GM23338 (cell line): Measurements from ENCODE around the gene ZNF516. TPM values are rescaled to one million over a fixed set of nuclear protein-coding genes. Genes with fewer than 3 reads are reported as not detected.

Source experiments
- ATAC-seq: fragments of 200-7000 bp; cut with Tn5 transposase; 3 replicates; pipeline ENCODE4 v1.9.1; 2020
- DNase-seq: peaks from one replicate; pipeline ENCODE4 v3.0.0-alpha.2; 2015; ENCODE audit warnings: low spot score
- H2AFZ ChIP-seq: fragments of 200-600 bp; sonication (generic); 2 replicates; pipeline ENCODE4 v1.8.0; 2016; ENCODE audit warnings: antibody characterized with exemption, mild to moderate bottlenecking, moderate library complexity
- H3F3A ChIP-seq: fragments of 200-600 bp; sonication (generic); replicated peaks from 2 replicates; pipeline ENCODE4 v1.8.0; 2017; ENCODE audit warnings: antibody characterized with exemption, mixed run types, low read depth
- H3K27ac ChIP-seq: fragments of 200-600 bp; sonication (generic); 2 replicates; pipeline ENCODE4 v1.6.1; 2016; ENCODE audit warnings: low read depth
- H3K27me3 ChIP-seq: fragments of 200-600 bp; sonication (generic); 2 replicates; pipeline ENCODE4 v1.8.0; 2016; ENCODE audit warnings: mild to moderate bottlenecking, mixed run types, moderate library complexity; ENCODE audit not compliant: insufficient read depth
- H3K36me3 ChIP-seq: fragments of 200-600 bp; sonication (generic); 2 replicates; pipeline ENCODE4 v1.8.0; 2016; ENCODE audit warnings: mild to moderate bottlenecking; ENCODE audit not compliant: insufficient read depth
- H3K4me1 ChIP-seq: fragments of 200-600 bp; sonication (generic); 2 replicates; pipeline ENCODE4 v1.8.0; 2016; ENCODE audit warnings: mild to moderate bottlenecking, moderate library complexity; ENCODE audit not compliant: insufficient read depth
- H3K4me2 ChIP-seq: fragments of 200-600 bp; sonication (generic); 2 replicates; pipeline ENCODE4 v1.7.1; 2017; ENCODE audit warnings: mixed run types
- H3K4me3 ChIP-seq: fragments of 200-600 bp; sonication (generic); 2 replicates; pipeline ENCODE4 v1.6.1; 2016; ENCODE audit warnings: mixed run types
- H3K79me2 ChIP-seq: fragments of 200-600 bp; sonication (generic); replicated peaks from 2 replicates; pipeline ENCODE4 v1.8.0; 2017; ENCODE audit warnings: mild to moderate bottlenecking; ENCODE audit not compliant: insufficient read depth
- H3K9me2 ChIP-seq: fragments of 200-600 bp; sonication (generic); 2 replicates; pipeline ENCODE4 v1.8.0; 2017; ENCODE audit not compliant: insufficient read depth
- H4K20me1 ChIP-seq: fragments of 200-600 bp; sonication (generic); replicated peaks from 2 replicates; pipeline ENCODE4 v1.8.0; 2017; ENCODE audit warnings: mild to moderate bottlenecking; ENCODE audit not compliant: insufficient read depth
- H3K27ac Mint-ChIP-seq: 2 replicates; pipeline ENCODE4 v1.8.0; 2020; ENCODE audit warnings: inconsistent platforms, mild to moderate bottlenecking, moderate library complexity, mixed read lengths
- H3K27me3 Mint-ChIP-seq: 3 replicates; pipeline ENCODE4 v1.8.0; 2022; ENCODE audit warnings: low read depth, mild to moderate bottlenecking, moderate library complexity, mixed read lengths, inconsistent platforms; ENCODE audit not compliant: insufficient read depth, poor library complexity
- H3K36me3 Mint-ChIP-seq: 3 replicates; pipeline ENCODE4 v1.8.0; 2021; ENCODE audit warnings: low read depth, mild to moderate bottlenecking, inconsistent platforms, moderate library complexity, mixed read lengths
- H3K4me1 Mint-ChIP-seq: 3 replicates; pipeline ENCODE4 v1.8.0; 2020; ENCODE audit warnings: mild to moderate bottlenecking, inconsistent platforms, mixed read lengths
- H3K4me3 Mint-ChIP-seq: 3 replicates; pipeline ENCODE4 v1.8.0; 2021; ENCODE audit warnings: moderate library complexity, mild to moderate bottlenecking, inconsistent platforms, mixed read lengths
- H3K9me3 Mint-ChIP-seq: 3 replicates; pipeline ENCODE4 v1.8.0; 2020; ENCODE audit warnings: moderate library complexity, mild to moderate bottlenecking, inconsistent platforms, mixed read lengths
- CREB1 ChIP-seq: fragments of 250-450 bp; sonication (Bioruptor Pico); IDR thresholded peaks from 2 replicates; pipeline ENCODE4 v1.5.0; 2020; ENCODE audit warnings: low read depth, mild to moderate bottlenecking, moderate library complexity
- EZH2 ChIP-seq: fragments of 200-600 bp; sonication (generic); IDR thresholded peaks from one replicate; pipeline ENCODE4 v1.8.0; 2017; ENCODE audit warnings: antibody characterized with exemption, mild to moderate bottlenecking, low read depth; ENCODE audit not compliant: unreplicated experiment
- EZH2phosphoT487 ChIP-seq: fragments of 200-600 bp; sonication (generic); IDR thresholded peaks from one replicate; pipeline ENCODE4 v1.8.1; 2018; ENCODE audit warnings: antibody characterized with exemption; ENCODE audit not compliant: unreplicated experiment
- JUNB ChIP-seq: IDR thresholded peaks from one replicate; pipeline ENCODE4 v1.6.1; 2016; ENCODE audit warnings: antibody characterized with exemption; ENCODE audit not compliant: unreplicated experiment
- NANOG ChIP-seq: IDR thresholded peaks from 2 replicates; pipeline ENCODE4 v1.6.1; 2016; ENCODE audit warnings: antibody characterized with exemption, borderline replicate concordance
- POLR2AphosphoS5 ChIP-seq: IDR thresholded peaks from 2 replicates; pipeline ENCODE4 v1.6.1; 2016; ENCODE audit warnings: antibody characterized with exemption, low read depth
- STAT1 ChIP-seq: IDR thresholded peaks from one replicate; pipeline ENCODE4 v1.6.1; 2016; ENCODE audit warnings: antibody characterized with exemption; ENCODE audit not compliant: unreplicated experiment
- ZNF114 ChIP-seq: fragments of 250-450 bp; sonication (Bioruptor Pico); IDR thresholded peaks from 2 replicates; pipeline ENCODE4 v1.5.0; 2020; ENCODE audit warnings: mild to moderate bottlenecking, moderate library complexity
- ZNF331 ChIP-seq: fragments of 250-450 bp; sonication (Bioruptor Pico); IDR thresholded peaks from 2 replicates; pipeline ENCODE4 v1.5.0; 2020; ENCODE audit warnings: low read depth, mild to moderate bottlenecking, moderate library complexity
- polyA plus RNA-seq: library from polyadenylated mRNA; unstranded; fragments of >200 nt; fragmentation: Nextera tagmentation; extraction: Ambion mirVana; gene quantifications from 2 replicates; pipeline ENCODE4 v1.2.1, GENCODE V29; 2016
- total RNA-seq: library from RNA; depleted of rRNA; stranded (reverse); fragments of >200 nt; shearing (Covaris generic); gene quantifications from 2 replicates; pipeline ENCODE4 v1.2.3, GENCODE V29; 2014
- TF ChIP-seq, protein P1 (sequence below): IDR thresholded peaks from one replicate; pipeline ENCODE4 v1.6.1; 2018; ENCODE audit warnings: antibody characterized with exemption; ENCODE audit not compliant: unreplicated experiment
- TF ChIP-seq, protein P2 (sequence below): fragments of 250-450 bp; sonication (Bioruptor Pico); IDR thresholded peaks from 2 replicates; pipeline ENCODE4 v1.5.0; 2020; ENCODE audit warnings: mild to moderate bottlenecking, moderate library complexity
- TF ChIP-seq, protein P3 (sequence below): IDR thresholded peaks from 2 replicates; pipeline ENCODE4 v1.6.1; 2016; ENCODE audit warnings: antibody characterized with exemption
- TF ChIP-seq, protein P4 (sequence below), 2 experiments: fragments of 200-600 bp in 1 of 2; sonication (generic) in 1 of 2; conservative IDR thresholded peaks; 2 replicates each; pipeline versions ENCODE4 v1.5.1 to v1.6.1; 2016 to 2017; ENCODE audit warnings: antibody characterized with exemption in 2 of 2, low read depth in 2 of 2, mild to moderate bottlenecking in 2 of 2, moderate library complexity in 1 of 2

The ZNF516 gene
- total and polyA plus RNA-seq, 2 experiments from 2014 or later = 11.9 to 24.2 TPM

DNA sequence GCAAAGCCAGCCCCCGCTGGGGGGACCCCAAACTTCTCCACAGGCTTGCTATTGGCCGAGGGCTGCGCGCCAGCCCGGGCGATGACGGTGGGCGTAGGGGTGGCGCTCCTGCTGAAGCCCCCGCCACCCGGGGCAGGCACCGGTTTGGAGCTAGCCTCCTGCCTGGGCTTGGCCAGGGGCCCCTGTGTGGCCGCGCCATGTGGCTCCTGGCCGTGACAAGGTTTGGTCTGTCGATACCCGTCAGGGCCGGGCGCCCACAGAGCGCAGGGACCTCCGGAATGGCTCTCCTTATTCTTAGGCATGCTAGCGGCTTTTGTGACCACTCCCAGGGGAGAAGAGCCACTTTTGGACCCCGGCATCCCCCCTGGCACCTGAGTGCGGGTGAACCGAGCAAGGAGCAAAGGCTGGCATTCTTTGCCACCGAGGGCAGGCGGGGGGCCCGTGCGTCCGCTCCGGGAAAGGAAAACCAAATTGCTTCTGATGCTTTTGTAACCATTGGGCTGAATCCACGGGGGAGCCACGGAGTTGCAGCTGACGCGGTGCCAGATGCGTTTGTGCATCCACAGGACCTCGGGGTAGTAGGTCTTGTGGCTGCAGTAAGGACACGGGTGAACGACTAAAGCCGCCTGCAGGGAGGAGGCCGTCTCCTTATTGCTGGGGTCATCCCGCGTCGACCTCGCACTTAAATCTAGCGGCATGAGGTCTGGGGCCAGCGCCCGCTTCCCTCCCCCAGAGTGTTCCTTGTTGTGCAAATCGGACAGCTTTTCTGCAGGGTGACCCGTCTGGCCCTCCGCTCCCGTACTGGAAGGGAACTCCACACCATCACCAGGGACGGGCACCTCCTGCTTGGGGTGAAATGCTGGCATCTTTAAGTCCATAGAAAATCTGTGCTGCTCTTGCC lies 115.6 kb downstream of the ZNF516 start:
- Mint-ChIP-seq H3K4me3 (no peak overlapping the region), H3K9me3 (no peaks in the 10 kb centered on the region), H3K27me3 (peaks cover 12% of the 10 kb centered on the region), H3K4me1 (peaks cover 11% of the 10 kb centered on the region), H3K36me3 (peaks cover 16% of the 10 kb centered on the region), H3K27ac (no peak overlapping the region)
- Histone ChIP-seq H3K9me2 (no peaks in the 10 kb centered on the region), H3K36me3 (no peaks in the 10 kb centered on the region), H3K27me3 (no peaks in the 10 kb centered on the region), H3K4me3 (no peak overlapping the region), H3K27ac (no peak overlapping the region), H3K79me2 (no peaks in the 10 kb centered on the region), H4K20me1 (no peaks in the 10 kb centered on the region), H3K4me1 (no peaks in the 10 kb centered on the region), H3K4me2 (no peak overlapping the region), H3F3A (no peaks in the 10 kb centered on the region), H2AFZ (no peak overlapping the region)
- ATAC-seq = no peak
- DNase-seq = no peak
- TF ChIP-seq POLR2AphosphoS5 (no peak), EZH2phosphoT487 (no peak), CREB1 (no peak), EZH2 (no peak), JUNB (no peak), ZNF331 (CRISPR knock-in tag) (no peak), NANOG (no peak), ZNF114 (CRISPR knock-in tag) (no peak), STAT1 (no peak)
- TF ChIP-seq, protein P1, sequence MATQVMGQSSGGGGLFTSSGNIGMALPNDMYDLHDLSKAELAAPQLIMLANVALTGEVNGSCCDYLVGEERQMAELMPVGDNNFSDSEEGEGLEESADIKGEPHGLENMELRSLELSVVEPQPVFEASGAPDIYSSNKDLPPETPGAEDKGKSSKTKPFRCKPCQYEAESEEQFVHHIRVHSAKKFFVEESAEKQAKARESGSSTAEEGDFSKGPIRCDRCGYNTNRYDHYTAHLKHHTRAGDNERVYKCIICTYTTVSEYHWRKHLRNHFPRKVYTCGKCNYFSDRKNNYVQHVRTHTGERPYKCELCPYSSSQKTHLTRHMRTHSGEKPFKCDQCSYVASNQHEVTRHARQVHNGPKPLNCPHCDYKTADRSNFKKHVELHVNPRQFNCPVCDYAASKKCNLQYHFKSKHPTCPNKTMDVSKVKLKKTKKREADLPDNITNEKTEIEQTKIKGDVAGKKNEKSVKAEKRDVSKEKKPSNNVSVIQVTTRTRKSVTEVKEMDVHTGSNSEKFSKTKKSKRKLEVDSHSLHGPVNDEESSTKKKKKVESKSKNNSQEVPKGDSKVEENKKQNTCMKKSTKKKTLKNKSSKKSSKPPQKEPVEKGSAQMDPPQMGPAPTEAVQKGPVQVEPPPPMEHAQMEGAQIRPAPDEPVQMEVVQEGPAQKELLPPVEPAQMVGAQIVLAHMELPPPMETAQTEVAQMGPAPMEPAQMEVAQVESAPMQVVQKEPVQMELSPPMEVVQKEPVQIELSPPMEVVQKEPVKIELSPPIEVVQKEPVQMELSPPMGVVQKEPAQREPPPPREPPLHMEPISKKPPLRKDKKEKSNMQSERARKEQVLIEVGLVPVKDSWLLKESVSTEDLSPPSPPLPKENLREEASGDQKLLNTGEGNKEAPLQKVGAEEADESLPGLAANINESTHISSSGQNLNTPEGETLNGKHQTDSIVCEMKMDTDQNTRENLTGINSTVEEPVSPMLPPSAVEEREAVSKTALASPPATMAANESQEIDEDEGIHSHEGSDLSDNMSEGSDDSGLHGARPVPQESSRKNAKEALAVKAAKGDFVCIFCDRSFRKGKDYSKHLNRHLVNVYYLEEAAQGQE = no peak
- TF ChIP-seq, protein P2, sequence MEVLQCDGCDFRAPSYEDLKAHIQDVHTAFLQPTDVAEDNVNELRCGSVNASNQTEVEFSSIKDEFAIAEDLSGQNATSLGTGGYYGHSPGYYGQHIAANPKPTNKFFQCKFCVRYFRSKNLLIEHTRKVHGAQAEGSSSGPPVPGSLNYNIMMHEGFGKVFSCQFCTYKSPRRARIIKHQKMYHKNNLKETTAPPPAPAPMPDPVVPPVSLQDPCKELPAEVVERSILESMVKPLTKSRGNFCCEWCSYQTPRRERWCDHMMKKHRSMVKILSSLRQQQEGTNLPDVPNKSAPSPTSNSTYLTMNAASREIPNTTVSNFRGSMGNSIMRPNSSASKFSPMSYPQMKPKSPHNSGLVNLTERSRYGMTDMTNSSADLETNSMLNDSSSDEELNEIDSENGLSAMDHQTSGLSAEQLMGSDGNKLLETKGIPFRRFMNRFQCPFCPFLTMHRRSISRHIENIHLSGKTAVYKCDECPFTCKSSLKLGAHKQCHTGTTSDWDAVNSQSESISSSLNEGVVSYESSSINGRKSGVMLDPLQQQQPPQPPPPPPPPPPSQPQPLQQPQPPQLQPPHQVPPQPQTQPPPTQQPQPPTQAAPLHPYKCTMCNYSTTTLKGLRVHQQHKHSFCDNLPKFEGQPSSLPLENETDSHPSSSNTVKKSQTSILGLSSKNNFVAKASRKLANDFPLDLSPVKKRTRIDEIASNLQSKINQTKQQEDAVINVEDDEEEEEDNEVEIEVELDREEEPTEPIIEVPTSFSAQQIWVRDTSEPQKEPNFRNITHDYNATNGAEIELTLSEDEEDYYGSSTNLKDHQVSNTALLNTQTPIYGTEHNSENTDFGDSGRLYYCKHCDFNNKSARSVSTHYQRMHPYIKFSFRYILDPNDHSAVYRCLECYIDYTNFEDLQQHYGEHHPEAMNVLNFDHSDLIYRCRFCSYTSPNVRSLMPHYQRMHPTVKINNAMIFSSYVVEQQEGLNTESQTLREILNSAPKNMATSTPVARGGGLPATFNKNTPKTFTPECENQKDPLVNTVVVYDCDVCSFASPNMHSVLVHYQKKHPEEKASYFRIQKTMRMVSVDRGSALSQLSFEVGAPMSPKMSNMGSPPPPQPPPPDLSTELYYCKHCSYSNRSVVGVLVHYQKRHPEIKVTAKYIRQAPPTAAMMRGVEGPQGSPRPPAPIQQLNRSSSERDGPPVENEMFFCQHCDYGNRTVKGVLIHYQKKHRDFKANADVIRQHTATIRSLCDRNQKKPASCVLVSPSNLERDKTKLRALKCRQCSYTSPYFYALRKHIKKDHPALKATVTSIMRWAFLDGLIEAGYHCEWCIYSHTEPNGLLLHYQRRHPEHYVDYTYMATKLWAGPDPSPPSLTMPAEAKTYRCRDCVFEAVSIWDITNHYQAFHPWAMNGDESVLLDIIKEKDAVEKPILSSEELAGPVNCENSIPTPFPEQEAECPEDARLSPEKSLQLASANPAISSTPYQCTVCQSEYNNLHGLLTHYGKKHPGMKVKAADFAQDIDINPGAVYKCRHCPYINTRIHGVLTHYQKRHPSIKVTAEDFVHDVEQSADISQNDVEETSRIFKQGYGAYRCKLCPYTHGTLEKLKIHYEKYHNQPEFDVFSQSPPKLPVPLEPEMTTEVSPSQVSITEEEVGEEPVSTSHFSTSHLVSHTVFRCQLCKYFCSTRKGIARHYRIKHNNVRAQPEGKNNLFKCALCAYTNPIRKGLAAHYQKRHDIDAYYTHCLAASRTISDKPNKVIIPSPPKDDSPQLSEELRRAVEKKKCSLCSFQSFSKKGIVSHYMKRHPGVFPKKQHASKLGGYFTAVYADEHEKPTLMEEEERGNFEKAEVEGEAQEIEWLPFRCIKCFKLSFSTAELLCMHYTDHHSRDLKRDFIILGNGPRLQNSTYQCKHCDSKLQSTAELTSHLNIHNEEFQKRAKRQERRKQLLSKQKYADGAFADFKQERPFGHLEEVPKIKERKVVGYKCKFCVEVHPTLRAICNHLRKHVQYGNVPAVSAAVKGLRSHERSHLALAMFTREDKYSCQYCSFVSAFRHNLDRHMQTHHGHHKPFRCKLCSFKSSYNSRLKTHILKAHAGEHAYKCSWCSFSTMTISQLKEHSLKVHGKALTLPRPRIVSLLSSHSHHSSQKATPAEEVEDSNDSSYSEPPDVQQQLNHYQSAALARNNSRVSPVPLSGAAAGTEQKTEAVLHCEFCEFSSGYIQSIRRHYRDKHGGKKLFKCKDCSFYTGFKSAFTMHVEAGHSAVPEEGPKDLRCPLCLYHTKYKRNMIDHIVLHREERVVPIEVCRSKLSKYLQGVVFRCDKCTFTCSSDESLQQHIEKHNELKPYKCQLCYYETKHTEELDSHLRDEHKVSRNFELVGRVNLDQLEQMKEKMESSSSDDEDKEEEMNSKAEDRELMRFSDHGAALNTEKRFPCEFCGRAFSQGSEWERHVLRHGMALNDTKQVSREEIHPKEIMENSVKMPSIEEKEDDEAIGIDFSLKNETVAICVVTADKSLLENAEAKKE (CRISPR knock-in tag) = no peak
- TF ChIP-seq, protein P3, sequence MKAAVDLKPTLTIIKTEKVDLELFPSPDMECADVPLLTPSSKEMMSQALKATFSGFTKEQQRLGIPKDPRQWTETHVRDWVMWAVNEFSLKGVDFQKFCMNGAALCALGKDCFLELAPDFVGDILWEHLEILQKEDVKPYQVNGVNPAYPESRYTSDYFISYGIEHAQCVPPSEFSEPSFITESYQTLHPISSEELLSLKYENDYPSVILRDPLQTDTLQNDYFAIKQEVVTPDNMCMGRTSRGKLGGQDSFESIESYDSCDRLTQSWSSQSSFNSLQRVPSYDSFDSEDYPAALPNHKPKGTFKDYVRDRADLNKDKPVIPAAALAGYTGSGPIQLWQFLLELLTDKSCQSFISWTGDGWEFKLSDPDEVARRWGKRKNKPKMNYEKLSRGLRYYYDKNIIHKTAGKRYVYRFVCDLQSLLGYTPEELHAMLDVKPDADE = no peak
- TF ChIP-seq, protein P4, sequence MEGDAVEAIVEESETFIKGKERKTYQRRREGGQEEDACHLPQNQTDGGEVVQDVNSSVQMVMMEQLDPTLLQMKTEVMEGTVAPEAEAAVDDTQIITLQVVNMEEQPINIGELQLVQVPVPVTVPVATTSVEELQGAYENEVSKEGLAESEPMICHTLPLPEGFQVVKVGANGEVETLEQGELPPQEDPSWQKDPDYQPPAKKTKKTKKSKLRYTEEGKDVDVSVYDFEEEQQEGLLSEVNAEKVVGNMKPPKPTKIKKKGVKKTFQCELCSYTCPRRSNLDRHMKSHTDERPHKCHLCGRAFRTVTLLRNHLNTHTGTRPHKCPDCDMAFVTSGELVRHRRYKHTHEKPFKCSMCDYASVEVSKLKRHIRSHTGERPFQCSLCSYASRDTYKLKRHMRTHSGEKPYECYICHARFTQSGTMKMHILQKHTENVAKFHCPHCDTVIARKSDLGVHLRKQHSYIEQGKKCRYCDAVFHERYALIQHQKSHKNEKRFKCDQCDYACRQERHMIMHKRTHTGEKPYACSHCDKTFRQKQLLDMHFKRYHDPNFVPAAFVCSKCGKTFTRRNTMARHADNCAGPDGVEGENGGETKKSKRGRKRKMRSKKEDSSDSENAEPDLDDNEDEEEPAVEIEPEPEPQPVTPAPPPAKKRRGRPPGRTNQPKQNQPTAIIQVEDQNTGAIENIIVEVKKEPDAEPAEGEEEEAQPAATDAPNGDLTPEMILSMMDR (conservative IDR thresholded peaks at IDR 0.05; ENCODE audit: low read depth in 2 of 2) = no peak
